Astrocyte of the cerebellum (primary cell): ENCODE measurements around the gene ACSL6.

Experiments
- DNase-seq: peaks from one replicate; pipeline ENCODE4 v3.0.0-alpha.2; 2011; ENCODE audit warnings: low read depth
- H3K4me3 ChIP-seq: 2 replicates; pipeline ENCODE4 v1.5.1; 2011; ENCODE audit warnings: mild to moderate bottlenecking, low read depth, low read length, moderate library complexity
- in situ Hi-C: cut with HindIII; loops from 2 replicates; pipeline ENCODE4 v1.10.0; 2017; ENCODE audit warnings: low sequenced_read_pairs
- TF ChIP-seq, protein P1 (sequence below): IDR thresholded peaks from 2 replicates; pipeline ENCODE4 v1.5.1; 2012; ENCODE audit warnings: low read length, low read depth, moderate library complexity, mild to moderate bottlenecking; ENCODE audit errors: missing control alignments

ACSL6 gene, protein sequence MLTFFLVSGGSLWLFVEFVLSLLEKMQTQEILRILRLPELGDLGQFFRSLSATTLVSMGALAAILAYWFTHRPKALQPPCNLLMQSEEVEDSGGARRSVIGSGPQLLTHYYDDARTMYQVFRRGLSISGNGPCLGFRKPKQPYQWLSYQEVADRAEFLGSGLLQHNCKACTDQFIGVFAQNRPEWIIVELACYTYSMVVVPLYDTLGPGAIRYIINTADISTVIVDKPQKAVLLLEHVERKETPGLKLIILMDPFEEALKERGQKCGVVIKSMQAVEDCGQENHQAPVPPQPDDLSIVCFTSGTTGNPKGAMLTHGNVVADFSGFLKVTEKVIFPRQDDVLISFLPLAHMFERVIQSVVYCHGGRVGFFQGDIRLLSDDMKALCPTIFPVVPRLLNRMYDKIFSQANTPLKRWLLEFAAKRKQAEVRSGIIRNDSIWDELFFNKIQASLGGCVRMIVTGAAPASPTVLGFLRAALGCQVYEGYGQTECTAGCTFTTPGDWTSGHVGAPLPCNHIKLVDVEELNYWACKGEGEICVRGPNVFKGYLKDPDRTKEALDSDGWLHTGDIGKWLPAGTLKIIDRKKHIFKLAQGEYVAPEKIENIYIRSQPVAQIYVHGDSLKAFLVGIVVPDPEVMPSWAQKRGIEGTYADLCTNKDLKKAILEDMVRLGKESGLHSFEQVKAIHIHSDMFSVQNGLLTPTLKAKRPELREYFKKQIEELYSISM

DNA sequence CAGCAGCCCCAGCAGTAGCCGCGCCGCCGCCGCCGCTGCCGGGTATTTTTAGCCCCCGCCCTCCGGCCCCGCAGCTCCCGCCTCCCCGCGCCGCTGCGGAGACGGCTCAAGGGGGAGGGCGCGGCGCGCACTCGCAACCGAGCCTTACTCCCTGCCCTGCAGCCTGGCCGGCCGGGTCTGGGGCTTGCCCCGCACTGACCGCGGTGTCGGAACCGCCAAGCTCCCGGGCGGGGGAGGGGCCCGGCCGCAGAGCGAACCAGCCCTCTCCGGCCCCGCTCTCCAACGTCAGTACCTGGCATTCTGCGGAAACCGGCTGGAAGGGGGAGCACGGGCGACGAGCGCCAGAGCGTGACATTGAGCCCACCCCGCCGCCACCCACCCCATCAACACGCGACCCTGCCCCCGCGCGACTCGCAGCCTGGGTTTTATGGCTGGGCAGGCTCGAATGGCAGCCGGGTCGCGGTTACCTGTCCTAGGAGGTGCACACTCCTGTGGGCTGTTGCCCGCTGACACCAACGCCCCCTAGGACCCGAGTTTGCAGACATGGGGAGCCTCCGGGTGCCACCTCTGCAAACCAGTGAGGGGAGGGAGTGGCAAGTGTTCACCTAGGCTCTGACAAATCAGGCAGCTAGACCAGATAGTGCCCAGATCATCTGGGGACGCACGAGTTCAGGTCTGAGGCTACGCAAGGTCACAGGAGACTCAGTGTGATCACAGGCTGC is at the start of gene ACSL6:
Gene ACSL6 (minus strand): TSS at position 37 of the 722 bp plus-strand sequence. CDS start 105 bp downstream, outside the sequence.
- TF ChIP-seq, protein P1, sequence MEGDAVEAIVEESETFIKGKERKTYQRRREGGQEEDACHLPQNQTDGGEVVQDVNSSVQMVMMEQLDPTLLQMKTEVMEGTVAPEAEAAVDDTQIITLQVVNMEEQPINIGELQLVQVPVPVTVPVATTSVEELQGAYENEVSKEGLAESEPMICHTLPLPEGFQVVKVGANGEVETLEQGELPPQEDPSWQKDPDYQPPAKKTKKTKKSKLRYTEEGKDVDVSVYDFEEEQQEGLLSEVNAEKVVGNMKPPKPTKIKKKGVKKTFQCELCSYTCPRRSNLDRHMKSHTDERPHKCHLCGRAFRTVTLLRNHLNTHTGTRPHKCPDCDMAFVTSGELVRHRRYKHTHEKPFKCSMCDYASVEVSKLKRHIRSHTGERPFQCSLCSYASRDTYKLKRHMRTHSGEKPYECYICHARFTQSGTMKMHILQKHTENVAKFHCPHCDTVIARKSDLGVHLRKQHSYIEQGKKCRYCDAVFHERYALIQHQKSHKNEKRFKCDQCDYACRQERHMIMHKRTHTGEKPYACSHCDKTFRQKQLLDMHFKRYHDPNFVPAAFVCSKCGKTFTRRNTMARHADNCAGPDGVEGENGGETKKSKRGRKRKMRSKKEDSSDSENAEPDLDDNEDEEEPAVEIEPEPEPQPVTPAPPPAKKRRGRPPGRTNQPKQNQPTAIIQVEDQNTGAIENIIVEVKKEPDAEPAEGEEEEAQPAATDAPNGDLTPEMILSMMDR = no peak
- in situ Hi-C loops = loop anchor here (25.0 kb wide), 3 partner anchors 324 to 574 kb away; no protein-coding TSS in a partner anchor
- H3K4me3 ChIP-seq = peak within 1 kb of the TSS; percentile 47
- no peak for DNase-seq

DNA sequence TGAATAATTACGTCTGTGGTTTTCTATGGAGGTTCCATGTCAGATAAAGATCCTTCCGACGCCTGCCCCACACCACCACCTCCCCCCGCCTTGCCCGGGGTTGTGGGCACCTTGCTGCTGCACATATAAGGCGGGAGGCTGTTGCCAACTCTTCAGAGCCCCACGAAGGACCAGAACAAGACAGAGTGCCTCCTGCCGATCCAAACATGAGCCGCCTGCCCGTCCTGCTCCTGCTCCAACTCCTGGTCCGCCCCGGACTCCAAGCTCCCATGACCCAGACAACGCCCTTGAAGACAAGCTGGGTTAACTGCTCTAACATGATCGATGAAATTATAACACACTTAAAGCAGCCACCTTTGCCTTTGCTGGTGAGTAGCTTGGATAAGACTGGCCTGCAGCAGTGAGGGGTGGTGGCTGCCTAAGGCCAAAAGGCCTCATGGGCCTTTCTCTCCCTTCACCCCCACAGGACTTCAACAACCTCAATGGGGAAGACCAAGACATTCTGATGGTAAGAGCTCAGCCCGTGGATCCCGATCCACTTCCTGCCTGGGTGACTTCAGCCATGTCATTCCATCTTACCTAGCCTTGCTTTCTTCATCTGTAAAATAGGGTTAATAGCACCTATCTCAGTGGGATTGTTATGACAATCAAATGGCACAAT is 49.2 kb upstream of the ACSL6 start, which contains the start of gene IL3:
Gene IL3 (plus strand): TSS at position 155 of the 661 bp plus-strand sequence. CDS start 52 bp downstream, at position 207.
- no peak within 1 kb of the TSS for H3K4me3 ChIP-seq
- TF ChIP-seq, protein P1 = no peak
- in situ Hi-C loops = no loop called here
- no peak for DNase-seq

DNA sequence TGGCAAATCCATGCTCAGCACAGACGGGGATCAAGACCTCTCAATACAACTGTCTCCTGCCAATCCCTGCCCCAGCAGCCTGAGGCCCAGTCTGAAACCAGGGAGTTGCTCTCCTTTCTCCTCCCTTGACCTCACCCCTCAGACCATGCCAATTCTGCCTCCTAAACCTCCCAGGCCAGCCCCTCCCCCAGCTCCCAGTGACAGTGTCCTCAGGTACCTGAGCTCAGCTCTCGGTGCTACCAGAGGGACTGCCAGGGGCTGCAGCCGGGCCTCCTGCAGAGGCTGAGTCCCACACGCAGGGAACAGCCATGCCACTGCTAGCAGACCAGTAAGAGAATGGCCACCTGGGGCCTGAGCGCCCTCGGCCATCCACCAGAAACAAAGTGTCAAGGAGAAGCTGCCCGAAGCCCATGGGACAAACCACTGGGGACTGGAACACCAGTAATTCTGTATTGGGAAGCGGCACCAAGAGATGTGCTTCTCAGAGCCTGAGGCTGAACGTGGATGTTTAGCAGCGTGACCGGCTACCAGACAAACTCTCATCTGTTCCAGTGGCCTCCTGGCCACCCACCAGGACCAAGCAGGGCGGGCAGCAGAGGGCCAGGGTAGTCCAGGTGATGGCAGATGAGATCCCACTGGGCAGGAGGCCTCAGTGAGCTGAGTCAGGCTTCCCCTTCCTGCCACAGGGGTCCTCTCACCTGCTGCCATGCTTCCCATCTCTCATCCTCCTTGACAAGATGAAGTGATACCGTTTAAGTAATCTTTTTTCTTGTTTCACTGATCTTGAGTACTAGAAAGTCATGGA is 48.4 kb upstream of the ACSL6 start:
- no peak overlapping the region for H3K4me3 ChIP-seq
- no peak for DNase-seq
- TF ChIP-seq, protein P1 = no peak
- in situ Hi-C loops = no loop called here

DNA sequence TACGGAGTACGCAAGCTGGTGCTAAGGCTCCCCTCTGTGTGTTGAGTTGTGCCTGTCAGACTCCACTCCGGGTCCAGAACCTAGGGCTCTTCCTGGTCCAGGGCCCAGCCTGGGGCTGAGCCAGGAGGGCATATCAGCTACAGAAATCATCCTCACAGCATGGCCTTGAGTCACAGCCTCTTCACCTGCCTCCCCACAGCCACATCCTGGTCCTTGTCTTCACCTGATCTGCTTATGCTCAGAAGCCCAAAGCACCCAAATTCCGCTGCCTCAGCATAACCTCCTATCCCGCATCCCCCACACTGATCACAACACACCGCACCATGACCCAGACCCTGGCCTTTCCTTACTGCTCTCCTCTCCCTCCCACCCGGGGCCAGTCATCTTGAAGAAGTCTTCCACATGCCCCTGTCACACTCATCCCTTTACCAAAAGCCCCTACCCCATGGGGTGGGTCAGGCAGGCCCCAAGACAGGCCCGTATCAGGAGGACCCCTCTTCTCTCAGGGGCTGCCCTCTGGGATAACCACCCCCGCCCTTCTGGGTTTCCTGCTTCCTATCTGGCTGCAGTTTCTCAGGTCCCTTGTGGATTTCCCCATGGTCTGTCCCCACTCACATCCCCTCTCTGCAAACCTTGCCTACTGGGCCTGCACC is 47.7 kb upstream of the ACSL6 start:
- H3K4me3 ChIP-seq = no peak overlapping the region
- in situ Hi-C loops = no loop called here
- no peak for DNase-seq
- TF ChIP-seq, protein P1 = no peak

DNA sequence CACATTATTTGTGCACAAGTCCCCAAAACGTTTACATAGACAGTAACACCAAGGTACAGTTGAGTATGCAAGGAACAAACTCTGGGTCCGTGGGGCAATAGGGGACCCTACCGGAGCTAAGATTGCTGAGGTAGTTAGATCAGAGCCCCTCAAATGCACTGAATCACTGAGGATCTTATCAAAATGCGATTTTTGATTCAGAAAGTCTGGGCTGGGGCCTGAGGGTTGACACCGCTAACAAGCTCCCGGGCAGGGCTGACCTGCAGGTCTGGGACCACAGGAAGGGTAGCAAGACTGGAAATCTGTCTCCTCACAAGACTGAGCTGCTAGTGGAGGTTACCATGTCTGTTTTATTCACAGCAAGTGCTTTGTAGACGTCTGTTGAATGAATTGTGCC is 47.2 kb upstream of the ACSL6 start:
- in situ Hi-C loops = no loop called here
- no peak for DNase-seq
- no peak overlapping the region for H3K4me3 ChIP-seq
- TF ChIP-seq, protein P1 = no peak
